K562 (cell line): Measurements from ENCODE around the gene ATG10. TPM values are rescaled to one million over a fixed set of nuclear protein-coding genes. Genes with fewer than 3 reads are reported as not detected.
A peak's percentile ranks its signal among the peaks of the same experiment; 100 is the strongest.

ENCODE experiments used
- BACH1 ChIP-seq: fragments of 200-800 bp; sonication (Bioruptor generic); IDR thresholded peaks from 2 replicates; pipeline ENCODE4 v1.6.1; 2016; ENCODE audit warnings: missing genetic modification characterization, missing compliant biosample characterization
- BRCA1 ChIP-seq, 2 experiments: fragments of 450-650 bp in 1 of 2; sonication (generic) in 1 of 2; formaldehyde crosslinking in 1 of 2; IDR thresholded peaks; 2 replicates each; pipeline versions ENCODE4 v1.5.0 to v1.6.1; 2017 to 2020; ENCODE audit warnings: mild to moderate bottlenecking in 1 of 2, missing genetic modification reagents in 1 of 2
- CBFB ChIP-seq: sonication (generic); formaldehyde crosslinking; IDR thresholded peaks from 2 replicates; pipeline ENCODE4 v1.4.0; 2020; ENCODE audit warnings: mild to moderate bottlenecking, missing genetic modification reagents
- ETV6 ChIP-seq, 3 experiments: fragments of 150-350 bp in 1 of 3; sonication (generic) in 1 of 3; formaldehyde crosslinking in 1 of 3; IDR thresholded peaks; 2 replicates each; pipeline versions ENCODE4 v1.6.1 to v1.8.0; 2014 to 2022; ENCODE audit warnings: borderline replicate concordance in 2 of 3, low read depth in 2 of 3, antibody characterized with exemption in 1 of 3, low read length in 1 of 3, mild to moderate bottlenecking in 1 of 3, missing genetic modification reagents in 1 of 3
- FOXP1 ChIP-seq: sonication (generic); formaldehyde crosslinking; IDR thresholded peaks from 2 replicates; pipeline ENCODE4 v1.8.0; 2022; ENCODE audit warnings: mild to moderate bottlenecking, missing genetic modification reagents
- GTF2A2 ChIP-seq: IDR thresholded peaks from 2 replicates; pipeline ENCODE4 v1.6.1; 2016; ENCODE audit warnings: mild to moderate bottlenecking, missing genetic modification characterization, missing compliant biosample characterization
- HDAC8 ChIP-seq: fragments of 450-650 bp; IDR thresholded peaks from 2 replicates; pipeline ENCODE4 v1.6.1; 2016; ENCODE audit warnings: mild to moderate bottlenecking, missing genetic modification characterization, moderate library complexity, missing compliant biosample characterization
- MCM3 ChIP-seq: fragments of 450-650 bp; IDR thresholded peaks from 2 replicates; pipeline ENCODE4 v1.6.1; 2016
- PHF8 ChIP-seq: fragments of 200-600 bp; sonication (generic); IDR thresholded peaks from 2 replicates; pipeline ENCODE4 v1.6.1; 2012; ENCODE audit warnings: mixed run types, mild to moderate bottlenecking, inconsistent platforms, low read length, moderate library complexity, borderline replicate concordance
- RBM17 ChIP-seq: fragments of 200-400 bp; formaldehyde crosslinking; IDR thresholded peaks from 2 replicates; pipeline ENCODE4 v1.6.1; 2017; ENCODE audit warnings: low read depth, mild to moderate bottlenecking, low read length, borderline replicate concordance
- RFX7 ChIP-seq: fragments of 250-450 bp; sonication (Bioruptor Pico); IDR thresholded peaks from 2 replicates; pipeline ENCODE4 v1.5.1; 2021; ENCODE audit warnings: mild to moderate bottlenecking
- SIN3B ChIP-seq: fragments of 450-650 bp; IDR thresholded peaks from 2 replicates; pipeline ENCODE4 v1.6.1; 2017; ENCODE audit warnings: low read depth, mild to moderate bottlenecking, moderate library complexity
- TFE3 ChIP-seq: fragments of 450-650 bp; formaldehyde crosslinking; IDR thresholded peaks from 2 replicates; pipeline ENCODE4 v1.4.0; 2020; ENCODE audit warnings: mild to moderate bottlenecking, mixed read lengths
- U2AF1 ChIP-seq: fragments of 200-400 bp; formaldehyde crosslinking; optimal IDR thresholded peaks from 2 replicates; pipeline ENCODE3; 2017; ENCODE audit warnings: mild to moderate bottlenecking, low read depth, low read length, moderate library complexity
- XRCC5 ChIP-seq: fragments of 200-400 bp; formaldehyde crosslinking; IDR thresholded peaks from 2 replicates; pipeline ENCODE4 v1.6.1; 2017; ENCODE audit warnings: low read depth, mild to moderate bottlenecking, low read length
- ZBTB7A ChIP-seq: IDR thresholded peaks from 2 replicates; pipeline ENCODE4 v1.6.1; 2011; ENCODE audit warnings: low read depth, mild to moderate bottlenecking, low read length, moderate library complexity, borderline replicate concordance; ENCODE audit not compliant: control insufficient read depth
- ZNF212 ChIP-seq: fragments of 450-650 bp; formaldehyde crosslinking; IDR thresholded peaks from 2 replicates; pipeline ENCODE4 v1.4.0; 2020; ENCODE audit warnings: mild to moderate bottlenecking
- ZNF274 ChIP-seq: IDR thresholded peaks from 2 replicates; pipeline ENCODE4 v1.6.1; 2011; ENCODE audit warnings: low read depth, mild to moderate bottlenecking, low read length, moderate library complexity, borderline replicate concordance
- ZNF408 ChIP-seq: fragments of 250-450 bp; sonication (Bioruptor Pico); IDR thresholded peaks from 2 replicates; pipeline ENCODE4 v1.4.0; 2020; ENCODE audit warnings: low read depth, mild to moderate bottlenecking, moderate library complexity
- ZNF77 ChIP-seq: fragments of 250-450 bp; sonication (Bioruptor Pico); IDR thresholded peaks from 2 replicates; pipeline ENCODE4 v1.5.0; 2020
- polyA plus RNA-seq, 8 experiments: library from polyadenylated mRNA; depleted of rRNA in 4 of 8; stranded (reverse) in 5 of 8; unstranded in 3 of 8; fragments of >200 nt; fragmentation: Nextera tagmentation in 2 of 8; fragmentation: Illumina TruSeq in 1 of 8; extraction: Ambion mirVana in 2 of 8; extraction: Trizol in 1 of 8; gene quantifications; 2 replicates each; pipeline versions ENCODE4 v1.2.1 to v1.2.3, GENCODE V29; 2011 to 2014; ENCODE audit warnings: inconsistent platforms in 1 of 8, missing spikeins in 1 of 8
- total RNA-seq, 7 experiments: library from RNA; depleted of rRNA in 6 of 7; stranded (reverse); fragments of >200 nt in 6 of 7; fragmentation: Illumina TruSeq in 2 of 7; extraction: Trizol in 2 of 7; gene quantifications; 2 replicates each; pipeline versions ENCODE4 v1.2.1 to v1.2.3, GENCODE V29; 2011 to 2021; ENCODE audit warnings: low replicate concordance in 1 of 7
- TF ChIP-seq, protein P1 (sequence below): fragments of 250-450 bp; sonication (Bioruptor Pico); IDR thresholded peaks from 2 replicates; pipeline ENCODE4 v1.5.1; 2021; ENCODE audit warnings: mild to moderate bottlenecking
- TF ChIP-seq, protein P2 (sequence below): sonication (generic); formaldehyde crosslinking; IDR thresholded peaks from 2 replicates; pipeline ENCODE4 v1.8.0; 2023; ENCODE audit warnings: mild to moderate bottlenecking, missing genetic modification reagents

Gene ATG10
- total and polyA plus RNA-seq, 9 of the 15 experiments (the other 6 are each of a cell fraction or from before 2014, with no cell fraction given) = 7.0 to 18.8 (median 14.6) TPM

DNA sequence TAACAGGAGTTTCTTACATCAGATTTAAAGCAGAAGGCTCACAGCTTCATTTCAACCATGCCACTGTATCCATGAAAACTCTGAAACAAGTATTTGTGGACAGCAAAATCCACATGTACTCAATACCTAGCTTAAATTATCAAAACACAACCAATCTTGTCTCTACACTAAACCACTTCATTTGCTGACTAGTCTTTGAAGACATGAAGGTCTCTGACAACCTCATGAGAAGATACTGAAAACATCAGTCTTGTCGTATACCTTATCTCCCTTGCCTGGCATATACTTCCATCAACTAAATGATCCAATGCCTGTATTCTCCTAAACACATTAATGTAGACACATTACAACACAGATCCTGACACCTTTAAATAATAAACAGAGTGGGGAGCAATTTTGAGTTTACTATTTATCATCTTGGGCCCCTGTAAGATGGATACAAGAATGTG lies 303.4 kb downstream of the ATG10 start (continued):
- TF ChIP-seq, protein P1, sequence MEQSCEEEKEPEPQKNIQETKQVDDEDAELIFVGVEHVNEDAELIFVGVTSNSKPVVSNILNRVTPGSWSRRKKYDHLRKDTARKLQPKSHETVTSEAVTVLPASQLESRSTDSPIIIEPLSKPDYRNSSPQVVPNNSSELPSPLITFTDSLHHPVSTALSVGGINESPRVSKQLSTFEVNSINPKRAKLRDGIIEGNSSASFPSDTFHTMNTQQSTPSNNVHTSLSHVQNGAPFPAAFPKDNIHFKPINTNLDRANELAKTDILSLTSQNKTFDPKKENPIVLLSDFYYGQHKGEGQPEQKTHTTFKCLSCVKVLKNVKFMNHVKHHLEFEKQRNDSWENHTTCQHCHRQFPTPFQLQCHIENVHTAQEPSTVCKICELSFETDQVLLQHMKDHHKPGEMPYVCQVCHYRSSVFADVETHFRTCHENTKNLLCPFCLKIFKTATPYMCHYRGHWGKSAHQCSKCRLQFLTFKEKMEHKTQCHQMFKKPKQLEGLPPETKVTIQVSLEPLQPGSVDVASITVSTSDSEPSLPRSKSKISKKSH (CRISPR knock-in tag) = no peak
- no peak for TF ChIP-seq GTF2A2 (tag)
- TF ChIP-seq ZNF212 (CRISPR knock-in tag) = no peak
- TF ChIP-seq BRCA1 (IDR thresholded peaks at IDR 0.05) = no peak
- TF ChIP-seq BRCA1 (CRISPR knock-in tag; IDR thresholded peaks at IDR 0.05) = no peak
- TF ChIP-seq ETV6 (IDR thresholded peaks at IDR 0.05; ENCODE audit: borderline replicate concordance in 1 of 2, low read depth in 2 of 2, low read length in 1 of 2) = no peak
- no peak for TF ChIP-seq ETV6 (CRISPR knock-in tag; IDR thresholded peaks at IDR 0.05; ENCODE audit: borderline replicate concordance)
- TF ChIP-seq ZNF274 = no peak
- no peak for TF ChIP-seq PHF8
- TF ChIP-seq BACH1 (tag) = no peak
- TF ChIP-seq ZNF408 (CRISPR knock-in tag) = no peak
- no peak for TF ChIP-seq CBFB (CRISPR knock-in tag)
- TF ChIP-seq ZBTB7A = no peak
- no peak for TF ChIP-seq RBM17
- TF ChIP-seq TFE3 (CRISPR knock-in tag) = no peak
- TF ChIP-seq HDAC8 = no peak
- no peak for TF ChIP-seq FOXP1 (CRISPR knock-in tag)
- no peak for TF ChIP-seq ZNF77 (CRISPR knock-in tag)
- TF ChIP-seq U2AF1 = no peak
- peak; percentile 78; the same call in 1 of the 2 replicates for TF ChIP-seq RFX7 (CRISPR knock-in tag)
- TF ChIP-seq, protein P2, sequence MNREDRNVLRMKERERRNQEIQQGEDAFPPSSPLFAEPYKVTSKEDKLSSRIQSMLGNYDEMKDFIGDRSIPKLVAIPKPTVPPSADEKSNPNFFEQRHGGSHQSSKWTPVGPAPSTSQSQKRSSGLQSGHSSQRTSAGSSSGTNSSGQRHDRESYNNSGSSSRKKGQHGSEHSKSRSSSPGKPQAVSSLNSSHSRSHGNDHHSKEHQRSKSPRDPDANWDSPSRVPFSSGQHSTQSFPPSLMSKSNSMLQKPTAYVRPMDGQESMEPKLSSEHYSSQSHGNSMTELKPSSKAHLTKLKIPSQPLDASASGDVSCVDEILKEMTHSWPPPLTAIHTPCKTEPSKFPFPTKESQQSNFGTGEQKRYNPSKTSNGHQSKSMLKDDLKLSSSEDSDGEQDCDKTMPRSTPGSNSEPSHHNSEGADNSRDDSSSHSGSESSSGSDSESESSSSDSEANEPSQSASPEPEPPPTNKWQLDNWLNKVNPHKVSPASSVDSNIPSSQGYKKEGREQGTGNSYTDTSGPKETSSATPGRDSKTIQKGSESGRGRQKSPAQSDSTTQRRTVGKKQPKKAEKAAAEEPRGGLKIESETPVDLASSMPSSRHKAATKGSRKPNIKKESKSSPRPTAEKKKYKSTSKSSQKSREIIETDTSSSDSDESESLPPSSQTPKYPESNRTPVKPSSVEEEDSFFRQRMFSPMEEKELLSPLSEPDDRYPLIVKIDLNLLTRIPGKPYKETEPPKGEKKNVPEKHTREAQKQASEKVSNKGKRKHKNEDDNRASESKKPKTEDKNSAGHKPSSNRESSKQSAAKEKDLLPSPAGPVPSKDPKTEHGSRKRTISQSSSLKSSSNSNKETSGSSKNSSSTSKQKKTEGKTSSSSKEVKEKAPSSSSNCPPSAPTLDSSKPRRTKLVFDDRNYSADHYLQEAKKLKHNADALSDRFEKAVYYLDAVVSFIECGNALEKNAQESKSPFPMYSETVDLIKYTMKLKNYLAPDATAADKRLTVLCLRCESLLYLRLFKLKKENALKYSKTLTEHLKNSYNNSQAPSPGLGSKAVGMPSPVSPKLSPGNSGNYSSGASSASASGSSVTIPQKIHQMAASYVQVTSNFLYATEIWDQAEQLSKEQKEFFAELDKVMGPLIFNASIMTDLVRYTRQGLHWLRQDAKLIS (CRISPR knock-in tag) = 0 out of 2 replicates have a peak, but pooled peaks have one; percentile 40
- TF ChIP-seq SIN3B = 0 out of 2 replicates have a peak, but pooled peaks have one; percentile 5
- TF ChIP-seq MCM3 = no peak
- no peak for TF ChIP-seq XRCC5
